K562 (cell line): Measurements from ENCODE around the gene ACY1. TPM values are rescaled to one million over a fixed set of nuclear protein-coding genes. Genes with fewer than 3 reads are reported as not detected.
A peak's percentile ranks its signal among the peaks of the same experiment; 100 is the strongest.

Source experiments
- CREBBP ChIP-seq: IDR thresholded peaks from one replicate; pipeline ENCODE4 v1.6.1; 2012; ENCODE audit warnings: low read depth, mild to moderate bottlenecking, control low read depth, inconsistent platforms, low read length
- ILF3 ChIP-seq: fragments of 450-650 bp; IDR thresholded peaks from 2 replicates; pipeline ENCODE4 v1.6.1; 2018; ENCODE audit warnings: antibody characterized with exemption, mild to moderate bottlenecking, moderate library complexity, borderline replicate concordance
- RNF219 ChIP-seq: fragments of 250-450 bp; sonication (Bioruptor Pico); IDR thresholded peaks from 2 replicates; pipeline ENCODE4 v1.5.0; 2022; ENCODE audit warnings: mild to moderate bottlenecking
- SRF ChIP-seq, 2 experiments: fragments of 250-450, 450-650 bp in 1 of 2; sonication (Bioruptor Pico) in 1 of 2; sonication (generic) in 1 of 2; formaldehyde crosslinking; IDR thresholded peaks; 2 replicates each; pipeline versions ENCODE4 v1.5.0 to v1.5.1; 2020 to 2022; ENCODE audit warnings: mild to moderate bottlenecking in 1 of 2, missing genetic modification reagents in 1 of 2
- ZBTB11 ChIP-seq, 3 experiments: fragments of 200-800 bp in 1 of 3; fragments of 250-450 bp in 1 of 3; fragments of 450-650 bp in 1 of 3; sonication (Bioruptor Pico) in 1 of 3; sonication (Bioruptor generic) in 1 of 3; formaldehyde crosslinking in 1 of 3; IDR thresholded peaks; 2 replicates each; pipeline versions ENCODE4 v1.6.1 to v1.8.0; 2016 to 2022; ENCODE audit warnings: mild to moderate bottlenecking in 2 of 3, missing genetic modification characterization in 2 of 3, missing compliant biosample characterization in 1 of 3, moderate library complexity in 1 of 3
- ZBTB40 ChIP-seq, 2 experiments: fragments of 450-650 bp in 1 of 2; sonication (generic) in 1 of 2; formaldehyde crosslinking in 1 of 2; IDR thresholded peaks; 2 replicates each; pipeline versions ENCODE4 v1.7.1 to v1.9.0; 2016 to 2022; ENCODE audit warnings: inconsistent platforms in 1 of 2, mild to moderate bottlenecking in 1 of 2, missing genetic modification reagents in 1 of 2
- polyA plus RNA-seq, 8 experiments: library from polyadenylated mRNA; depleted of rRNA in 4 of 8; stranded (reverse) in 5 of 8; unstranded in 3 of 8; fragments of >200 nt; fragmentation: Nextera tagmentation in 2 of 8; fragmentation: Illumina TruSeq in 1 of 8; extraction: Ambion mirVana in 2 of 8; extraction: Trizol in 1 of 8; gene quantifications; 2 replicates each; pipeline versions ENCODE4 v1.2.1 to v1.2.3, GENCODE V29; 2011 to 2014; ENCODE audit warnings: inconsistent platforms in 1 of 8, missing spikeins in 1 of 8
- total RNA-seq, 7 experiments: library from RNA; depleted of rRNA in 6 of 7; stranded (reverse); fragments of >200 nt in 6 of 7; fragmentation: Illumina TruSeq in 2 of 7; extraction: Trizol in 2 of 7; gene quantifications; 2 replicates each; pipeline versions ENCODE4 v1.2.1 to v1.2.3, GENCODE V29; 2011 to 2021; ENCODE audit warnings: low replicate concordance in 1 of 7

ACY1 gene
- total and polyA plus RNA-seq, 9 of the 15 experiments (the other 6 are each of a cell fraction or from before 2014, with no cell fraction given) = 70.7 to 195 (median 123) TPM

- peak; percentile 94 to 99 (median 99) for TF ChIP-seq ZBTB11 (CRISPR knock-in tag; IDR thresholded peaks at IDR 0.05)
- TF ChIP-seq SRF (CRISPR knock-in tag; IDR thresholded peaks at IDR 0.05) = no peak
- no peak for TF ChIP-seq ILF3
- no peak for TF ChIP-seq RNF219
- TF ChIP-seq CREBBP = no peak
- peak; percentile 99 for TF ChIP-seq ZBTB40 (IDR thresholded peaks at IDR 0.05)
- no peak for TF ChIP-seq ZBTB40 (CRISPR knock-in tag; IDR thresholded peaks at IDR 0.05)
These were observed 12.2 kb downstream of the ACY1 start, which contains the start of gene RPL29 (continued) for GRCh38 chr3:51995346-51996163.
